GM12892 (cell line): ENCODE data around the gene YEATS4.

Experiments
- POLR2A ChIP-seq: IDR thresholded peaks from 2 replicates; pipeline ENCODE4 v1.6.1; 2011; ENCODE audit warnings: low read depth, low read length, control low read depth
- POLR2AphosphoS5 ChIP-seq: IDR thresholded peaks from 2 replicates; pipeline ENCODE4 v1.6.1; 2011; ENCODE audit warnings: low read depth, low read length, control low read depth
- TAF1 ChIP-seq: IDR thresholded peaks from 2 replicates; pipeline ENCODE4 v1.6.1; 2011; ENCODE audit warnings: low read depth, mild to moderate bottlenecking, control low read depth, low read length, borderline replicate concordance

DNA sequence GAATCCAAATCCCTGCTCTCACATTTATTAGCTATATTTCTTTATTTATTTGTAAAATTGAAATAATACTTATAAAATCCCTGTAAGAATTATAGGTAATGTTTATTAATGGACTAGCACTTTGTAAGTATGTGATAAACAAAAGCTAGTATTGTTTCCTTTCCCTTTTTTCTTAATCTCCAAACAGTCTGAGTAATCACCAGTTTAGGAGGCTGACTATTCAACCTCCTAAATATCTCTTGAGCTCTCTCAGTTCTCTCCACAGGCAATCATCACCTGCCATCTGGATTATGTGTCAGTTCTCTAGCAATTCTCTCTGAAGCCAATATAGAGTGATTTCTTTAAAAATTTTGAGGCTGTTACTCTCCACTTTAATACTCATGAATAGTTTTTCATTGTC is 20.6 kb upstream of the YEATS4 start:
- TF ChIP-seq TAF1 (no peak), POLR2A (no peak), POLR2AphosphoS5 (no peak)
